Kidney epithelial cell (primary cell): Measurements from ENCODE around the gene KRTAP5-4. TPM values are rescaled to one million over a fixed set of nuclear protein-coding genes. Genes with fewer than 3 reads are reported as not detected.
"Not testable (repeated sequence)": the region's sequence is repeated elsewhere in the genome, so short reads cannot be mapped to it uniquely, and the experiment has no call there.

ENCODE experiments used
- DNase-seq: peaks from one replicate; pipeline ENCODE4 v3.0.0-alpha.2; 2010; ENCODE audit warnings: low read depth
- H3K27me3 ChIP-seq: 2 replicates; pipeline ENCODE4 v1.6.0; 2011; ENCODE audit warnings: low read length; ENCODE audit not compliant: control insufficient read depth, insufficient read depth
- H3K36me3 ChIP-seq: 2 replicates; pipeline ENCODE4 v1.5.1; 2011; ENCODE audit warnings: low read length; ENCODE audit not compliant: control insufficient read depth, insufficient read depth
- H3K4me3 ChIP-seq: 2 replicates; pipeline ENCODE4 v1.5.1; 2011; ENCODE audit warnings: low read depth, mild to moderate bottlenecking, control low read depth, low read length
- CTCF ChIP-seq: IDR thresholded peaks from 2 replicates; pipeline ENCODE4 v1.5.1; 2011; ENCODE audit warnings: mild to moderate bottlenecking, moderate library complexity, low read length, control low read depth, inconsistent platforms; ENCODE audit not compliant: insufficient read depth, poor library complexity, severe bottlenecking
- total RNA-seq: library from RNA; depleted of rRNA; stranded (reverse); fragments of >200 nt; gene quantifications from 2 replicates; pipeline ENCODE4 v1.2.3, GENCODE V29; 2015

KRTAP5-4 gene, protein sequence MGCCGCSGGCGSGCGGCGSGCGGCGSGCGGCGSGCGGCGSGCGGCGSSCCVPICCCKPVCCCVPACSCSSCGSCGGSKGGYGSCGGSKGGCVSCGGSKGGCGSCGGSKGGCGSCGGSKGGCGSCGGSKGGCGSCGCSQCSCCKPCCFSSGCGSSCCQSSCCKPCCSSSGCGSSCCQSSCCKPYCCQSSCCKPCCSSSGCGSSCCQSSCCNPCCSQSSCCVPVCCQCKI
- total RNA-seq = not detected in 2 replicates

- H3K36me3 ChIP-seq = no peaks in the 10 kb centered on the region
- H3K27me3 ChIP-seq = peaks cover 8% of the 10 kb centered on the region
- no peak for TF ChIP-seq CTCF
- DNase-seq = no peak
- no peak within 1 kb of the TSS for H3K4me3 ChIP-seq
Observed at GRCh38 chr11:1622086-1622485, at the start of gene KRTAP5-4. Gene KRTAP5-4 (minus strand): TSS chr11:1622138. CDS start chr11:1622093, 45 bp downstream.

DNA sequence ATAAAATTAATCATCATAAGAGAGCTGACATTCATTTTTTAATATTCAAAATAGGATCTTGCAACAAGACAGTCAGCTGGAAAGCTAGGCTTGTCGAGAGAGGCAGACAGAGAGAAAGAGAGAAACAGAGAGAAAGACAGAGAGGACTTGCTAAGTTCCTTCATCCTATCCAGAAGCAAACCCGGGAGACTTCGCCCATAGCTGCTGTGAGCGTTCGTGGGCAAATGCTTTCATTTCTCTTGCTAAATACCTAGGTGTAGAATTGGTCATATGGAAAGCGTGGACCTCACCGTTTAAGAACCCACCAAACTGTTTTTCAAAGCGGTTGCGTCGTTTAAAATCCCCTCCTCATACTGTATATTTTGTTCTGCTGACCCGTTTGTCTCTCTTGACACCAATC is 49.7 kb upstream of the KRTAP5-4 start:
- Histone ChIP-seq H3K36me3 (no peaks in the 10 kb centered on the region), H3K27me3 (peaks cover 37% of the 10 kb centered on the region), H3K4me3 (no peak overlapping the region)
- TF ChIP-seq CTCF = no peak
- DNase-seq = no peak

- H3K27me3 ChIP-seq = peaks cover 37% of the 10 kb centered on the region
- H3K36me3 ChIP-seq = no peaks in the 10 kb centered on the region
- H3K4me3 ChIP-seq = no peak overlapping the region
- no peak for DNase-seq
- TF ChIP-seq CTCF = no peak
Observed at GRCh38 chr11:1670905-1671371, 49.0 kb upstream of the KRTAP5-4 start.

DNA sequence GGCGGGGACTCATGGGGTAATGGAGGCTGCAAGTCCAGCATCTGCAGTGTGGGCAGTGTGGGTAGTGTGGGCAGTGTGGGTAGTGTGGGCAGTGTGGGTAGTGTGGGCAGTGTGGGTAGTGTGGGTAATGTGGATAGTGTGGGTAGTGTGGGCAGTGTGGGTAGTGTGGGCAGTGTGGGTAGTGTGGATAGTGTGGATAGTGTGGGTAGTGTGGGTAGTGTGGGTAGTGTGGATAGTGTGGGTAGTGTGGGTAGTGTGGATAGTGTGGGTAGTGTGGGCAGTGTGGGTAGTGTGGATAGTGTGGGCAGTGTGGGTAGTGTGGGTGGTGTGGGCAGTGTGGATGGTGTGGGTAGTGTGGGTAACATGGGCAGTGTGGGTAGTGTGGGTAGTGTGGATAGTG is 48.5 kb upstream of the KRTAP5-4 start:
- H3K4me3 ChIP-seq, DNase-seq, H3K36me3 ChIP-seq: not testable (repeated sequence)
- H3K27me3 ChIP-seq = peaks cover 35% of the 10 kb centered on the region

- Histone ChIP-seq H3K36me3 (no peaks in the 10 kb centered on the region), H3K4me3 (no peak overlapping the region), H3K27me3 (peaks cover 32% of the 10 kb centered on the region)
- no peak for TF ChIP-seq CTCF
- no peak for DNase-seq
Observed at GRCh38 chr11:1669546-1670218, 47.7 kb upstream of the KRTAP5-4 start.

- no peaks in the 10 kb centered on the region for H3K36me3 ChIP-seq
- H3K27me3 ChIP-seq = peaks cover 27% of the 10 kb centered on the region
- TF ChIP-seq CTCF = no peak
- H3K4me3 ChIP-seq = no peak overlapping the region
- no peak for DNase-seq
Observed at GRCh38 chr11:1668911-1669473, 47.1 kb upstream of the KRTAP5-4 start.
